IPS-20b (cell line): Measurements from ENCODE around the gene FADS2.

Source experiments
- H3K27ac ChIP-seq: one replicate; pipeline ENCODE4 v1.5.1; 2013; ENCODE audit warnings: low read length
- H3K27me3 ChIP-seq: 2 replicates; pipeline ENCODE4 v1.6.1; 2013; ENCODE audit warnings: mild to moderate bottlenecking, low read length, inconsistent platforms; ENCODE audit not compliant: insufficient read depth
- H3K36me3 ChIP-seq: 2 replicates; pipeline ENCODE4 v1.6.1; 2013; ENCODE audit warnings: low read depth, mild to moderate bottlenecking, inconsistent platforms, low read length, moderate library complexity; ENCODE audit not compliant: insufficient read depth
- H3K4me1 ChIP-seq: 2 replicates; pipeline ENCODE4 v1.6.1; 2013; ENCODE audit warnings: mild to moderate bottlenecking, control low read depth, inconsistent platforms, low read length, moderate library complexity; ENCODE audit not compliant: insufficient read depth
- H3K4me3 ChIP-seq: 2 replicates; pipeline ENCODE4 v1.5.1; 2013; ENCODE audit warnings: mild to moderate bottlenecking, low read length, inconsistent platforms
- H3K9ac ChIP-seq: 2 replicates; pipeline ENCODE4 v1.6.1; 2013; ENCODE audit warnings: low read depth, mild to moderate bottlenecking, inconsistent platforms, low read length, moderate library complexity
- H3K9me3 ChIP-seq: 2 replicates; pipeline ENCODE4 v1.6.1; 2013; ENCODE audit warnings: mild to moderate bottlenecking, low read depth, low read length, inconsistent platforms; ENCODE audit not compliant: insufficient read depth

The FADS2 gene

DNA sequence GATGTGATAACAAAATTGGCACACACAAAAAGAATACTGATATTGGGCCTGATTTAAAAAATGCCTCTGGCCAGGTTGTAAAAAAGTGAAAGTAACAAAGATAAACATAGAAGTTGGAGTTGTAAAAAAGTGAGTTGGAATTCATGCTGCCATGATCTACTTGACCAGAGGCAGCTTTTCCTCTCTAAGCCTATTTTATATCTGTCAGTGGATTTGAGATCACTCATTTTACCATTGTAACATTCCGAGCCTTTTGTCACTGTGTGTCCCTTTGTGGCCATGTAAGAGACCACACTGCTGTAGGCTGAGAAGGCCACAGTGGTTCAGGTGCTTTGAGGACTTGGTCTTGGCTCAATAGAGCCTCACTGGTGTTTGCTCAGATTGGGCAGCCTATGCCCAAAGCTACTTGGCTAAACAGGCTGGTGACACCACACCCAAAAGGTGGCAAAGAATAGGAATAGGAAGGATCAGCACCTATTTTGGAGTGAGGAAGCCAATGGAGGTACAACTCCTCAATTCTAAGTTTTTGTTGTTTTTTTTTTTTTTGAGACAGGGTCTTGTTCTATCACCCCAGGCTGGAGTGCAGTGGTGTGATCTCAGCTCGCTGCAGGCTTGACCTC lies 28.3 kb upstream of the FADS2 start:
- no peak overlapping the region for H3K27ac ChIP-seq
- no peaks in the 10 kb centered on the region for H3K4me1 ChIP-seq
- H3K9me3 ChIP-seq: no peaks in the 10 kb centered on the region
- H3K36me3 ChIP-seq: peaks cover 93% of the 10 kb centered on the region
- H3K27me3 ChIP-seq: no peaks in the 10 kb centered on the region
- H3K9ac ChIP-seq: no peak overlapping the region
- H3K4me3 ChIP-seq: no peak overlapping the region

DNA sequence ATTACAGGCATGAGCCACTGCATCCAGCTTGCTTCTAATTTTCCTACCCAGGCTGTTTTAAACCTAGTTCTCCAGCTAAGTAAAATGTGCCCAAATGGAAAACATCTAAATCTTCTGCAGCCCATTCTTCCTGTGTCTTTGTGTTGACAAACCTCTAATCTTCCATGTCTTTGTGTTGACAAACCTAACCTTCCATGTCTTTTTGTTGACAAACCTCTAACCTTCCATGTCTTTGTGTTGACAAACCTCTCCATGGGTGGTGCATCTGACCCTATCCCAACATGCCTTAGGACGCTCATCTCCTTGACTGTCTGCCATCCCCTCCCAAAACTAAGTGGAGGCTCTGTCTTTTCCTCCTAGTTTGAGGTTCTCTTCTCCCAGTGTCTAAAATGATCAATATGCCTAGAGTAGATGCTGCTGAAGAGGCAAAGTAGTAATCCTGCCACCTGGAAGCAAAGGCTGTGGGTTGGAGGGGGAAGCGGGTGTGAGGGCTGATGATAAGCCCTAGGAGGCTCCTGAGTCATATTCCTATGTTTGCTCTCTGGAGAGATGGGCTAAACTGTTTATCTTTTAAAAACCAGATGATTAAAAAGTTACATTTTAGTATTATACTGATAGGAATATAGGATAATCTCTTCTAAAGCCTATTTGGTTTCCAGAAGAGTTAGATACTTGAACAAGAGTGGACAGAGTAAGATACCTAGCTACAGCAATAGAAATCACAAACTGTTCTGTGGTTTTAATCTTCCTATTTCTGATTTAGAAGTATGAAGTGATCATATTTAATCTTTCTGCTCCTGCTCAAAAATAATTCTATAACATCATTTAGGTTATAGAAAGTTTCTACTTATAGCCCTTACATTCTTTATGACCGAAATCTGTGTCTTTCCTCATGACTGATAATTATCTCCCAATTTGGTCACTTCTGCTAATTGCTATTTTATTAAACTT lies 27.5 kb upstream of the FADS2 start:
- Histone ChIP-seq H3K4me1 (no peaks in the 10 kb centered on the region), H3K27ac (no peak overlapping the region), H3K9me3 (no peaks in the 10 kb centered on the region), H3K36me3 (peaks cover 93% of the 10 kb centered on the region), H3K27me3 (no peaks in the 10 kb centered on the region), H3K9ac (no peak overlapping the region), H3K4me3 (no peak overlapping the region)

DNA sequence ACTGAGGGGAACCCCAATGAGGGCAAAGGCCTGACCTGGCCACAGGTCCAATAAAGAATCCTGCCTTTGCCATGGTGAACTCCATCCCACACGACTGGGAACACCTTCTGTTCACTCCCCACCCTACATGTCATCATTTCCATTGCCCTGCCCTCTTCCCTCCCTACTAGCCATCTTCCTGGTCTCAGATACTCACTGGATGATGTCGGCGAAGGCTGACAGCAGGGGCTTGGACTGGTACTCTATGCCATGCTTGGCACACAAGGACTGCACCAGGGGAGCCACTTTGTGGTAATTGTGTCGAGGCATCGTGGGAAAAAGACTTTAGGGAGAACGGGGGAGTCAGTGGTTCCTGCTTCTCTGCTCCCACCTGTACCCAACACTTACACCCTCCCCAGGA lies 25.5 kb upstream of the FADS2 start:
- peaks cover 92% of the 10 kb centered on the region for H3K36me3 ChIP-seq
- H3K4me3 ChIP-seq: no peak overlapping the region
- H3K9me3 ChIP-seq: no peaks in the 10 kb centered on the region
- H3K27me3 ChIP-seq: no peaks in the 10 kb centered on the region
- H3K4me1 ChIP-seq: no peaks in the 10 kb centered on the region
- H3K9ac ChIP-seq: no peak overlapping the region
- H3K27ac ChIP-seq: no peak overlapping the region

DNA sequence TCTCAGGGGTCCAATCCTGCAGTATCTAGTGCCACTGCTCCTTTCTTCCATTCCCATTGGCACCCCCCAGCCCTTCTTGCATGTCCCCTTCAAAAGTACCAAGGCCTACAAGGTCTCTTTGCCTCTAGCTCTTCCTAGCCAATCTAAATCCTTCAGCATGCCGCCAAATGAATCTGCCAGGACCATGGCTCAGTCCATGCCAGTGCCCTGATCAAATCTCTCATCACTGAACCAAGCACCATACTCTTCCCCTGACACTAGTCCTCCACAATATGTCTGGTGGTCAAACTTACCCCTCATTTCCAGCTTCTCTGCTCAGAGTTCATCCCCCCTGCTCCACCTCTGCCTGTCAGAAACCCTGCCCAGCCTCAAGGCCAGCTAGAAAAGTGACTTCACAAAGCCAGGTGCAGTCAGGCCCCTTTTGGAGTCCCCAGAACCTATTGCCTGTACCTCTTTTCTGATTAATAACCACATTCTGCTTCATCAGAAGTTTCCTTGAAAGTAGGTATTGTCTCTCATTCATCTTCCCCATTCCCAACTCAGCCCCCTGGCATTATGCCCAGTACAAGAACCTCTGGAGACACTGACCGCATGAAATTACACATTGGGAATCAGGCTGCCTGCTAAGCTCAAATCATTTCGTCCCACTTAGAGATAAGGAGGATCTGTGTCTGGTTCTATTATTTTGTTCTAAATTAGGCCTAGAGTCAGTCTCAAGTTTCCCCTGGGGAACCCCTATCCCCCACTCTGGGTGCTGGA lies 24.0 kb upstream of the FADS2 start:
- Histone ChIP-seq H3K27ac (no peak overlapping the region), H3K36me3 (peaks cover 98% of the 10 kb centered on the region), H3K4me3 (no peak overlapping the region), H3K27me3 (no peaks in the 10 kb centered on the region), H3K4me1 (no peaks in the 10 kb centered on the region), H3K9me3 (no peaks in the 10 kb centered on the region), H3K9ac (no peak overlapping the region)

DNA sequence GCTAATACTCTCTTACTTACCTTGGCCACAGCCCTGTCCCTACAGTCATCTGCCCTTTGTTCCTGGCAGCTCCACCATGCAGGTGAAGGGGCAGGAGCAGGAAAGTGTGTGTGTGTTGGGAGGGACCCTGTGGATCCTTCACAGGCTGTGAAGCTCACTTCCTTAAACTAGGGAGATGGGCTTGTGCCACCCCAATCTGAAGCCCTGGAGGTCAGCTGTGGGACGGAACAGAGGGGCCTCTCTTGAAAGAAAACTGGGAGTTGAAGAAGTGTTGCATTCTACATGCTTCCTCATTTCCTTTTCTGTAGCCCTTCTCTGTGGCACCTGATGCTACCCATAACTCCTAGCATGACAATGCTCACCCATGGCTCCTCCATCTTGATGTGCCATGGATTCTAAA lies 23.0 kb upstream of the FADS2 start:
- no peak overlapping the region for H3K4me3 ChIP-seq
- H3K9me3 ChIP-seq: no peaks in the 10 kb centered on the region
- no peak overlapping the region for H3K27ac ChIP-seq
- H3K9ac ChIP-seq: no peak overlapping the region
- peaks cover 98% of the 10 kb centered on the region for H3K36me3 ChIP-seq
- no peaks in the 10 kb centered on the region for H3K27me3 ChIP-seq
- H3K4me1 ChIP-seq: no peaks in the 10 kb centered on the region

DNA sequence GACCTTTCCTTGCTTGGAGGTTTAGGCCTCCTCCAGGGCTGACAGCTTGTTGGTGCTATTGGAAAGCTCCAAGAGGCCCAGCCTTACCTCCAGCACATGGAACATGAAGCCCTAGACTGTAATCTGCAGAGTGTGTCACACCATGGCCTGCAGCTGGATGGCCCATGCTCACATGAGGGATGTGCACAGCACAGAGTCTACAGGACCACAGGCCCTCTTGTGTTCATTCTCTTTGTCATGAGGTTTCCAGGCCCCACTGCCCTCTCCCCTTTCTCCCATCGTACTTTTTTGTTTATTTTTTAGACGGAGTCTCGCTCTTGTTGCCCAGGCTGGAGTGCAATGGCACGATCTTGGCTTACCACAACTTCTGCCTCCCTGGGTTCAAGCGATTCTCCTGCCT lies 21.3 kb upstream of the FADS2 start:
- no peak overlapping the region for H3K4me3 ChIP-seq
- no peak overlapping the region for H3K27ac ChIP-seq
- H3K9ac ChIP-seq: no peak overlapping the region
- H3K9me3 ChIP-seq: no peaks in the 10 kb centered on the region
- H3K36me3 ChIP-seq: peaks cover 98% of the 10 kb centered on the region
- H3K4me1 ChIP-seq: no peaks in the 10 kb centered on the region
- no peaks in the 10 kb centered on the region for H3K27me3 ChIP-seq

DNA sequence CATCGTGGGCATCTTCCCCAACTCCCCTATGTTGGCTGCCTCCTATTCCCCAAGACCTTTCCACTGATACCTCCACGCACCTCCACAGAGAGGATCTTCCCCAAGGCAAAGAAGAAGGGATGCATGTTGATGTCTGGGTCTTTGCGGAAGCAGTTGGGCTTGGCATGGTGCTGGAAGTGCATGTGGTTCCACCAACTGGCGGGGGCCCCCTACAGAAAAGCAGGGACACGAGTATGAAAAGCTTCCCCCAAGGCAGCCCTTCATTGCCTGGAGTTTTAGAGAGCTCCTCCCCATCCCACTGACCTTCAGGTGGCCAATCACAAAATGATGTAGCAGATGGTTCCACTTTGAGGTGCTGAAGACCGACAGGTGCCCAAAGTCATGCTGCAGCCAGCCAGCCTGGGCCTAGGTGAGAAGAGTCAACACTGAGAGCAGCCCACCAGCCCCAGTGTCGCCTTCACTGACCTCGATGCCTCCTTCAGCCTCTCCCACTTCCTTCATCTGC lies 17.4 kb upstream of the FADS2 start:
- Histone ChIP-seq H3K9ac (no peak overlapping the region), H3K9me3 (no peaks in the 10 kb centered on the region), H3K27me3 (no peaks in the 10 kb centered on the region), H3K4me3 (no peak overlapping the region), H3K36me3 (peaks cover 82% of the 10 kb centered on the region), H3K4me1 (no peaks in the 10 kb centered on the region; the same call in 1 of the 2 replicates), H3K27ac (no peak overlapping the region)

DNA sequence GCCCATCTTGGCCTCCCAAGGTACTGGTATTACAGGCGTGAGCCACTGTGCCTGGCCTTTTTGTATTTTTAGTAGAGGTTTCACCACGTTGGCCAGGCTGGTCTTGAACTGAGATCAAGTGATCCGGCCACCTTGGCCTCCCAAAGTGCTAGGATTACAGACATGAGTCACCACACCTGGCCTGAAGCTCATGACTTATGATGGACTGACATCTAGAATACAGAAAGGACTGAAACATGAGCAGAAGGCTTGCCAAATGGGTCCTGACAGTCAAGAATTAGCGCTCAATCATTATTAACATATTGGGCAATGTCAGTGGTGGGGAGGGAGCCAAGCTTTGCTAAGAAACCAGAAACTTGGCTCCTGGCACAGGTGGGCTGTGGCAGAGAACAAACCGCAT lies 16.3 kb upstream of the FADS2 start:
- no peak overlapping the region for H3K27ac ChIP-seq
- no peak overlapping the region for H3K4me3 ChIP-seq
- no peaks in the 10 kb centered on the region for H3K9me3 ChIP-seq
- no peak overlapping the region for H3K9ac ChIP-seq
- no peaks in the 10 kb centered on the region for H3K27me3 ChIP-seq
- H3K36me3 ChIP-seq: peaks cover 74% of the 10 kb centered on the region
- H3K4me1 ChIP-seq: no peaks in the 10 kb centered on the region; the same call in 1 of the 2 replicates

DNA sequence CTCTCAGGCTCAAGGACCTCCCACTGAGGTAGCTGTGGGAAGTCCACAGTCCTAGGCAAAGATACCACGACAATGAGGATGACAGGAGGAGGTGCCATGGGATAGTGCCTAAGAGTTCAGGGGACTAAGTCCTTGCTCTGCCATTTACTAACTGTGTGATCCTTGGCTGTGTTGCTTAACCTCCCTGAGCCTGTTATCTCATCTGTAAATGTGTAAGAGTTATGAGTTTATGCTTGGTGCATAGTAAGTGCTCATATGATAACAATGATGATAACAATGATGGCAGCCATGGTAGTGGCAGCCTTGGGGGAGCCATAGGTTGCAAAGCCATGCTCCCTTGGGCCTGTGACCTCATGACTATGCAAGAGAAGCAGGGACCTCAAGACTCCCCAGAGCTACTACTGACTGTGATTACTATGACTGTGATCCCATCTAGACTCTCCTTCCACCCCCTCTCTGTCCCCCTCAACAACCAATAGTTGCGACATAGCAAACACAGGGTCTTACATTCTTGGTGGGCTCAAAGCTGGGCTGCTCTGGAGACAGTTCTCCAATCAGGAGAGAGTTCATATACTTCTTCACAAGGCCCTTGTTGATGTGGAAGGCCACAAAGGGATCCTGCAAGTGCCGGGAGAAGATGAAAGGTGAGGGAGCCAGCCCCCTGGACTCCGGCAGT lies 15.2 kb upstream of the FADS2 start:
- H3K9me3 ChIP-seq: no peaks in the 10 kb centered on the region
- H3K4me3 ChIP-seq: no peak overlapping the region
- H3K27me3 ChIP-seq: no peaks in the 10 kb centered on the region
- no peak overlapping the region for H3K27ac ChIP-seq
- H3K36me3 ChIP-seq: peaks cover 63% of the 10 kb centered on the region
- H3K4me1 ChIP-seq: peaks cover 6% of the 10 kb centered on the region; the same call in 1 of the 2 replicates
- no peak overlapping the region for H3K9ac ChIP-seq

DNA sequence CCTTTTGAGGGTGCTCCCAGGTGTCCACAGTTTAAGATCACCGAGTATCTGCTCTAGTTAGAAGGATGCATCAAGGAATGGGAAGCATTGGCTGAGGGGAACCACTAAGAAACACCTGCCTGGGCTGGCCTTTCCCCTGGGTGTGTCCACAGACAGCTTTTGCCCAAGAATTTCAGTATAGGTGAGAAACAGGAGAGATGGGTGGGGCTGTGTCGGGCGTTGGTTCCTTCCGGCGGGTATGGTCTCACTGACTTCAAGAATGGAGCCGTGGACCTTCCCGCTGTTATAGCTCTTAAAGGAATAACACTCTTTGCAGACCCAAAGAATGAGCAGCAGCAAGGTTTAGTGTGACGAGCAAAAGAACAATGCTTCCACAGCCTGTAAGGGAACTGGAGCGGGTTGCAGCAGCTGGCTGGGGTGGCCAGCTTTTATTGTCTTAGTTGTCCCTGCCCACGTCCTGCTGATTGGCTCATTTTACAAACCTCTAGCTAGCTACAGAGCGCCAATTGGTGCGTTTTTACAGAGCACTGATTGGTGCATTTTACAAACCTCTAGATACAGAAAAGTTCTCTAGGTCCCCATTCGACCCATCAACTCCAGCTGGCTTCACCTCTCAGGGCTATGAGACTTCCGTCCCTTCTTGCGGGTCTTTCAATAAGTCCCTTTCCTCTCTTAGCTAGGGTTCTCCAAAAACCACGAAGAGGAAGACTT lies 13.7 kb upstream of the FADS2 start:
- no peaks in the 10 kb centered on the region for H3K27me3 ChIP-seq
- H3K9me3 ChIP-seq: no peaks in the 10 kb centered on the region
- H3K9ac ChIP-seq: peak overlapping the region; percentile 86; the same call in 1 of the 2 replicates
- H3K36me3 ChIP-seq: peaks cover 48% of the 10 kb centered on the region
- H3K4me1 ChIP-seq: peaks cover 9% of the 10 kb centered on the region; the same call in 1 of the 2 replicates
- H3K27ac ChIP-seq: peak overlapping the region; percentile 81
- H3K4me3 ChIP-seq: peak overlapping the region; percentile 97
